Astrocyte of the spinal cord (primary cell): ENCODE data around the gene ARID4A.

Experiments used
- DNase-seq: peaks from one replicate; pipeline ENCODE4 v3.0.0; 2011; ENCODE audit warnings: low read depth, low spot score
- H3K4me3 ChIP-seq: 2 replicates; pipeline ENCODE4 v1.5.1; 2011; ENCODE audit warnings: low read depth, mild to moderate bottlenecking, low read length, moderate library complexity
- CTCF ChIP-seq: IDR thresholded peaks from 2 replicates; pipeline ENCODE4 v1.5.1; 2012; ENCODE audit warnings: low read depth, mild to moderate bottlenecking, low read length, inconsistent platforms
- in situ Hi-C: cut with HindIII; loops from 2 replicates; pipeline ENCODE4 v1.10.0; 2017; ENCODE audit warnings: low sequenced_read_pairs

Gene ARID4A

GRCh38 chr14:58291646-58292045 is 6.7 kb upstream of the ARID4A start:
- H3K4me3 ChIP-seq, result no peak overlapping the region
- in situ Hi-C loops, result no loop called here
- no peak for DNase-seq
- no peak for TF ChIP-seq CTCF

DNA sequence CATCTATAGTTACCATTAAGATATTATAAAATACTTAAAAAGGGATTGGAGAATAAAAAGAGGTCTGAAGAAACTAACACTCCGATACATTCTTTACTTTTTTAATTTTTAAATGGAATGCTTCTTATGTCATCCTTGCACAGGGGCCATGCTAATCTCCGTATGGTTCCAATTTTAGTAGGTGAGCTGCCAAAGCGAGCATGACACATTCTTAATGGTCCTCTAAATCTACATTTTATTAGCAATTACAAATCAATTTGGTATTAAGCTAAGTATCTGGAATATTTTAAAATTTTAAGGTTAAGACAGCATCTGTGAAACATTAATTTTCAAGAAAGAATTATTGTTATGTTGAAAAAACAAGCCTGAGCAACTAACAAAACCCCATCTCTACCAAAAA is 6.2 kb upstream of the ARID4A start:
- in situ Hi-C loops, result no loop called here
- H3K4me3 ChIP-seq, result no peak overlapping the region
- TF ChIP-seq CTCF, result no peak
- DNase-seq, result no peak

- H3K4me3 ChIP-seq, result no peak overlapping the region
- TF ChIP-seq CTCF, result no peak
- no peak for DNase-seq
- in situ Hi-C loops, result no loop called here
Observed at GRCh38 chr14:58294201-58294600, 4.2 kb upstream of the ARID4A start.

DNA sequence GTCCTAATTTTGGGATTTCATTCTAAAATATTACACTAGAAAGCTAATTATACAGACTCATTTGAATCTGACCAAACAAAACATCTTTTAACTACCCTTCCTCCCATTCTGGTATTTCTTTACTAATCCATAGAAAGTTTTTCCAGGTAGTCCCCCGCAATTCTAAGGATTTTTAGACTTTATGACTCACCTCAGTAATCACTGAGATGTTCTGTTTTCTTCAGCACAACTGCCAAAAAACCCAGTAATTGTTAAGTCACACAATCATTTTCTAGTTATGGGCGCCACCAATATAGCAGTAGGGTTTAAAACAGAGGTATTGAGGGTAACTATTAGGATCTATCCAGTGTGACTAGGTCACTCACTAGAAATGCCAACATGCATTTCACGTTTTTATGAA is 1.6 kb upstream of the ARID4A start:
- no peak for TF ChIP-seq CTCF
- no peak for DNase-seq
- H3K4me3 ChIP-seq, result peak overlapping the region; percentile 80
- in situ Hi-C loops, result no loop called here

- DNase-seq, result no peak
- TF ChIP-seq CTCF, result no peak
- H3K4me3 ChIP-seq, result peak overlapping the region; percentile 80
- in situ Hi-C loops, result no loop called here
Observed at GRCh38 chr14:58297412-58297761, 968 bp upstream of the ARID4A start.

DNA sequence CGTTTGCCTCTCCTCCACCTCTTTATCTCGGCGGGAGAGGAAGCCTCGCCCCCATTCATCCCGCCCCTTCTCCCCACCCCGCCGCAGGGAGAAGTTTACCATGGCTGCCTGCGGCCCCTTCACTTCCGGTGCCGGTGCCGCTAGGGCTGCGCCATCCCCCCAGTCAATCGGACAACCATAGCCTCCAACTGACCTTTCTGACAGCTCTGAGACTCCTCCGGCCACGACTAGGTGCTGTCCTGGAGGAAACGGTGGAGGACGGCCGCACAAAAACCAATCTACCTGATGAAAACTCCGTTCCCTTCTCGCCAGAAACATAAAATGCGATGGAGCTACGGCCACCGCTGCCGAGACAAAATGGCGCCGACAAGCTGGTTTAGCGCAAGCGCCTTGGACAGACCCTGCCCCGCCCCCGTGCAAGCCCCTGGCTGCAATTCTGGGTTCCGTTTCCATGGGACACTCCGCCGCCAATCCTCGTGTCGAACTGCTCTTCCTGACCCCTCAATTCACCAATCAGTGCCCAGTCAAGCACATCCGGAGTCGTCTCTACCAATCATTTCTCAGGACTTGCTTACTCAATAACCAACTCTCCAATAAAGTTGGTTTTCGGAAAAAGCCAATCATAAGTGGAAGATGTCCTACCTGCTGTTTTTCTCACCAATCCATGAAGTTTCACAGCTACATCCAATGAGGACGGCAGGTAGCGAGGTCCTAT is 436 bp upstream of the ARID4A start:
- H3K4me3 ChIP-seq, result peak overlapping the region; percentile 94
- in situ Hi-C loops, result no loop called here
- peak; percentile 6 for TF ChIP-seq CTCF
- peak; percentile 100 for DNase-seq
